Effector CD8-positive, alpha-beta T cell (primary cell): Measurements from ENCODE around the gene HMGN1.

Experiments
- DNase-seq: peaks from one replicate; lab custom pipeline; 2025; lab: John Stamatoyannopoulos, UW

Gene HMGN1

GRCh38 chr21:39307466-39307865 lies 41.4 kb downstream of the HMGN1 start:
- DNase-seq = no peak

GRCh38 chr21:39300587-39300986 lies 48.3 kb downstream of the HMGN1 start:
- no peak for DNase-seq

GRCh38 chr21:39296891-39297290 lies 52.0 kb downstream of the HMGN1 start:
- DNase-seq = no peak
